ENCODE data around the gene MCAT.

Gene MCAT

DNA sequence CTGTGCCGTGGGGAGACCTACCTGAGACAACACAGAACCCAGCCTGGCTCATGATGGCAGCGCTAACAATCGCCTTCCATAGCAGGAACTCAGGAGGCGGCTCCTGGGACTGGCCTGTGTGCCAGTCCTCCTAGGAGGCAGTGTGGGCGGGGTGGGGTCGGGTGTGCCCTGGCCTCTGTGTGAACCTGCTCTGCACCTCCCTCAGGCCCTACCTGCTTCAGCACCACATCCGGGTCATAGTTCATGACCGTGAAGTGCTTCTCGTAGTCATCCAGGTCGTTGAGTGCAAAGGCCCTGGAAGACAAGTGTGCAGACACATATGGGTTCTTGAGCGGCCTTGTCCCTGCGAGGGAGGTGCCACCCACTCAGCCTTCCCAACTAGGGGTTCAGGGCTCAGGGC, 28.4 kb upstream of the MCAT start:
- no peak for DNase-seq

DNA sequence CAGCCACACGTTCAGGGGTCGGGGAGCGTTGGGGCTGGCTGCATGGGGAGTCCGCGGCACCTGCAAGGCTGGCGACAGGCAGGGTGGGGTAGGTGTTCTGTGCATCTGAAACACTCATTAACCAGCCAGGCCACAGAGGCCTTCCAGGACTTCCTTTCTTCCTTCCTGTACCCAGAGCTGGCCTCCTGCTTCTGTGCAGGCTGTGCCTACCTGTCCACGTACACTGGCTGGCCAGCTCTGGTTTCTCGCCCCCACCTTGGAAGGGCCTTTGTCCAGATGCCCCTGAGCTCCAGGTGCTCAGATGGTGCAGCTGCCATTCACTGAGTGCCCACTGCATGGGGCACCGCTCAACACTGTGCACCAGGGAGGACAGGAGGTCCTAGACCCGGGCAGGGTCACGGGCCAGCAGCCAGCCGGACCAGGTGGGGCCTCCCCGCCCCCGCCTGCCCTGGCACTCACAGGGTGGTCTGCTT, 27.9 kb upstream of the MCAT start:
- no peak for DNase-seq

DNA sequence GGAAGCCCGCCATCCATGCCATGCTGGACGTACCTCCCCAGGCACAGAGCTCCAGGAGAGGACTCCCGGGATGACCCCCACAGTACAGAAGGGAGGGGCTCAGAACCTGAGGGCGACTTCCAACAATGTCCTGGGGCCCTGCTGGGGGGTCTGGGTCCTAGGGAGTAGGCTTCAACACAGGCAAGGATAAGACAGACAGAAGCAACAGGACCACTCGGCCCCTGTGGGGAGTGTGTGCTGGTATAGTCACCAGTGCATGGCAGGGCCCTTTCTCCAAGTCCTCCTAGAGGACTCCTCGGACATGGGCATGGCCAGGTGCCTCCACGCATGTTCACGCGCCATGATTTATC, 26.9 kb upstream of the MCAT start:
- no peak for DNase-seq

DNA sequence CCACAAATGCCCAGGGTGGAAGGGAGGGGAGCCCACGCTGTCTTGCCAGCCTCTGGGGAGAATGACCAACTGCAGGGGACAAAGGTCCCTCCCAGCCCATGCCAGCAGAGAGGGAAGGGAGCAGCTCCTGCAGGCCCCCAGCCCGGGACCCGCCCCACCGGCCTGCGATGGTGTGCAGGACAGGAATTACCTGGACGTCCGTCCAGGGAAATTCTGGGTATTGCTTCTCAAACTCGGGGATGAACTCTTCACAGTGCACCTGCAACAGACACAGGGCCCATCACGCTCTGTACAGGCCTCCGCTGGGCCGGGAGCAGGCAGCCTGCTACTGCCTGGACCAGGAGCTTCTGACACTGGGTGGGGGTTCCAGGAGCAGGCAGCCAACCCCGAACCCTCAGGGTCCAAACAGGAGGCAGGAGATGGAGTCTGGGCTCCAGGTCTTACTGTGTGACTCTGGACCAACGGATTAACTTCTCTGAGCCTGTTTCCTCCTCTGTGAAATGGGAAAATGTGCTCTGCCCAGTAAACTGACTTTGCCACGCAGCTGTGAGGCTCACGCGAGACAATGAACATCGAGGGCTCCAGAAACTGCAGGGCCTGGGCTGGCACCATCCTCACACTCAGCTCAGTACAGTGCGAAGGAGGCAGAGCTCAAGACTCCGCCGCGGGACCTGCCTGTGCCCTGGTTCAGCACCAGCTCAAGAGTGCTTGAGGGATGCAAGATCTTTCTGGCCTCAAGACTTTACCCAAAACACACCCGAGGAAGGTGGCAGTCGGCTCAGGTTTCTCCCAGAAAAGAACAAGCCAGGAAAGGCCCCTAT, 26.3 kb upstream of the MCAT start:
- DNase-seq: no peak

DNA sequence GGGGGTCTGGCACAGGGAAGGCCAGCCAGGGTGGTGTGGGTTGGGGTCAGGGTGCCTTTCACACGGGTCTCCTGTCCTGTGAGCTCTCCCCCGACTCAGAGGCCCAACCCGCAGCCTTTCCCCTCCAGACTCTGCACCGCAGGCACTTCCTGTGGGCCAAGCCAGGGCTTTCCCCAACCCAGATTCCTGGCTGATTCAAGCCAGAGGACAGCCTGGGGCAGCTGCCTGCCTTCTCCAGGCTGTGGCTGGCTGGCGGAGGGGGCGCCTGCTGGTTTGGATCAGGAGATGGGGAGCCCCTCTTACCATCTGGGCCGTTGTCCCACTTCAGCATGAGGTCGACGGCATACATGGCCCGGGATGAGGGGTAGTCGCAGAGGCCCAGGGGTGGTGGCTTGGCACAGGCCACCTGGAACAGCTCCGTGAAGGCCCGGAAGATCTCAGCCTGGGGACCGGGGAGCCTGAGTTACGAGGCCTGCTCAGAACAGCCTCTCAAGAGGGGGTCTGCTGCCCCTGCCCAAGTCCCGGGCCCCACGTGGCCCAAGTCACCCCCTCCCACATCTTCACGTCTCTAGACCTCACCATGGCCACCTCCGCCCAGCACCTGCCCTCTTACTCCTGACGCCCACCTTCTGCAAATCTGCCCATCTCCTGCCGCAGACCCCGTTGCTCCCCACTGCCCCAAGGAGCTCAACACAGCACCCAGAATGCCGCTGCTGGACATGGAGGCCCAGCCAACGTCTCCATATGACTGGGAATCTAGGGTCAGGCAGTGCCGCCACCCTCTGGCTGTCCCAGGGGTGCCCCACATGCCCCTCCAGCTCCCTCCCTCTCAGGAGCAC, 25.5 kb upstream of the MCAT start:
- no peak for DNase-seq

DNA sequence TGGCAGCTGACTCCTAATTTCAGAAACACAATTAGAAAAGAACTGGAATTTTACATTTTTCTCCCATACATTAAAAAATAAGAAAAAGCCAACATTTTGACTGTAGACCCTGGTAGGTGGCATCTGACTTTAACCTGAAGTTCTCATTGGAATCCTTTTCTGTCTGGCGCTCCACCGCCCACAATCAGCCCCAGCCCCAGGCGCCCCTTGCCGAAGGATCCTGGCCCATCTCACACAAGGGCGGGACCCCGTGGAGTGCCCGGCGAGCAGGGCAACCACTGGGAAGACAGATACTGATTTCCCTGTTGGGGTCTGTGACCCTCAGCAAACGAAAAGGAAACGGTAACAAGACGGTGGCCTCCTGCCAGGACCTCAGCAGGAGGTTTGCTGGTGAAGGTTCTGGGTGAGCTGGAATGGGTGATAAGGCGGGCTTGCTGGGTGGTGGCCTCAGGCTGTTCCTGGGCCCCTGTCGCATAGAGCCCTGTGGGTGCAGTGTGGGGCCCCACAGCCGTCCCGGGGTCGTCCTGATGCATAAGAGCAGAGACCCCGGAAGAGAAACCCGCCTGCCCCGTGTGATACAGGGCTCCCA, 23.9 kb upstream of the MCAT start:
- no peak for DNase-seq

DNA sequence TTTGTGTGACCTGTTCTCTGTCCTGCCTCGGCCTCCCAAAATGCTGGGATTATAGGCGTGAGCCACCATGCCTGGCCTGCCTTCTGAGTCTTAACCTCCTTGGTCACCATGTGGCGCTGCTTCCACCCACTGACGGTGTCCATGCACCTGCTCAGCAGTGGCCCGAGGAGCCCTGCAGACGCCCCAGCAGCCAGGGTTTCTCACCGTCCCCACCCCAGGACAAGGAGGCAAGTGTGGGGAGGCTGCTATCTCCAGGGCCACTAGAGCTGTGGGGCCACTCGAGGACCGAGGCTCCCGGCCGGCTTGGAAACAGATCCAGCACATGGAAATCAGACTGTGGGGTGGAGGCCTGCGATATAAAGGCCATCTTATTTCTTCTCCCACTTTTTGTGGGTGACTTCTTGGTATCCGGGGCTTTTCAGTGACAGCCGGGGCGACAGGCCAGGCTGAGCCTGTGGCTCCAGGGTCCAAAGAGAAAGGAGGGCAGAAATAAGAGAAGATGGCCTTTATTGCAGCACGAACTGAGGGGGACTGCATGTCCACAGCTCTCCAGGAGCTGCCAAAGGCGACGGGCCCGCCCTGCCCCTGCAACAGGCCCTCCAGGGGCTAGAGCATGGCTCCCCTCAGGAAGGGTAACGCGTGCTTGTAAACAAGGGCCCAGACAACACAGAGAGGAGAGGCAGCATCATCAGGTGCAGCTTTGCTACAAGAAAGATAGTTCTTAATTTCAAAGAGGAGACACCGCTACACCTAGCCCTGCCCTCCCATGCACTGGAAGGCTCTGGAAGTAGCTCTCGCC, 23.1 kb upstream of the MCAT start:
- DNase-seq: no peak

DNA sequence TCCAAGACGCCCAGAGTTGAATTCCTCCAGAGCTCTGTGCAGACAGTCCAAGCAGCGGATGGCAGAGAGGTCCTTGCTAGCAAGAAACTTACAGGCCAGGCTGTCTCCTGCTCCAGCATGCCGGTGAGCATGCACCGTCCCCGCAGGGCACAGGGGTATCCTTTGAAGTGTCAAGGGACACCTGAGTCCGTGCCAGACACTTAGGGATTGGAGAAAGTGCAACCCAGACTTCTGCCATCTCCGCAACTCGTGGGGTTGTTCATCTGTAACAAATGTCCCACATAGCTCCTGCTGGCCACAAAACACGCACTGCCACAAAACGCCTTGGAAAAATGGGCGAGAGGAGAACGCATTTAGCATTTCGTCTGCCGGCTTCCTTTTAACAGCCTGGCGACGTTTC, 21.4 kb upstream of the MCAT start:
- no peak for DNase-seq

DNA sequence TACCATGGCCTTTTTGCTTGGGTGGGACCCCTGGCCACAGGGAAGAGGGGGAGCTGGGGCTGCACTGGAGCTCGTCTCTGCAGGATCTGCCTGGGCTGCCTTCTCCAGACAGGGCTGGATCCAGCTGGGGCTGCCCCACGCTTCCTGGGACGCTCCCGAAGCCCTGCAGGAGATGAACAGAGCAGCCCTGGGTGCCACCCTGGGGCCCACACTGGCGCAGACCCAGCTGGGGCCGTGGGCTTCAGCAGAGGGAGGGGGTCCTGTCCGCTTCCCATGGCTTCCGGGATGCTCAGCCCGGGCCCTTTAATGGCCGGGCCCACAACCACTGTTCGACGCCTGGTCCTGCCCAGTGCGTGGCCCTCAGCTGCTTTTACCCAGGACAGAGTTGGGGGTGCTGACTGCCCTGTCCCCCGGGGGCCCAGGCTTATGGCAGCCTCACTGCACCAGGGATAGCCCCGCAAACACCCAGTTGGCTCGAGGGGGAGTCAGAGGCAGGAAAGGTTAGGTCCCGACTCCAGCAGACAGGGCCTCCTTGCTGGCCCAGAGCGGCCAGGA, 20.1 kb upstream of the MCAT start:
- no peak for DNase-seq

DNA sequence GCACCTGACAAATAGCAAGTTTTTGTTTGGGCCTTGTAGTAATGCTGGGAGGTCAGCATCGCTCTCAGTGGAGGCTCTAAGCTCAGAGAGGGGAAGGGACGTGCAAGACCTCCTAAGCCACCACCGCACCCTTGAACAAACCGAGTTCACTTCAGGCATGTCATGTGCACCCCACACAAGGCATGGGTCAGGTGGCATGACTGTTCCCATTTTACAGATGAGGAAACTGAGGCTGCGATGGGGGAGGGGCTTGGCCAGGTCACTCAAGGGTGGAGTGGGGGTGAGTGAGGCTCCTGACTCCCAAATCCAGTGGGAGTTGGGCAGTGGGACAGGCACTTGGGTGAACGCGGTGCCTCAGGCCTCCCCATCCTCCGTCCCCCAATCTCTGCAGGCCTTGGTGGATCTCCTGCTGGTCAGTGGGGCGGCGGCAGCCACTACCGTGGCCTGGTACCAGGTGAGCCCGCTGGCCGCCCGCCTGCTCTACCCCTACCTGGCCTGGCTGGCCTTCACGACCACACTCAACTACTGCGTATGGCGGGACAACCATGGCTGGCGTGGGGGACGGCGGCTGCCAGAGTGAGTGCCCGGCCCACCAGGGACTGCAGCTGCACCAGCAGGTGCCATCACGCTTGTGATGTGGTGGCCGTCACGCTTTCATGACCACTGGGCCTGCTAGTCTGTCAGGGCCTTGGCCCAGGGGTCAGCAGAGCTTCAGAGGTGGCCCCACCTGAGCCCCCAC, 19.4 kb upstream of the MCAT start:
- no peak for DNase-seq

DNA sequence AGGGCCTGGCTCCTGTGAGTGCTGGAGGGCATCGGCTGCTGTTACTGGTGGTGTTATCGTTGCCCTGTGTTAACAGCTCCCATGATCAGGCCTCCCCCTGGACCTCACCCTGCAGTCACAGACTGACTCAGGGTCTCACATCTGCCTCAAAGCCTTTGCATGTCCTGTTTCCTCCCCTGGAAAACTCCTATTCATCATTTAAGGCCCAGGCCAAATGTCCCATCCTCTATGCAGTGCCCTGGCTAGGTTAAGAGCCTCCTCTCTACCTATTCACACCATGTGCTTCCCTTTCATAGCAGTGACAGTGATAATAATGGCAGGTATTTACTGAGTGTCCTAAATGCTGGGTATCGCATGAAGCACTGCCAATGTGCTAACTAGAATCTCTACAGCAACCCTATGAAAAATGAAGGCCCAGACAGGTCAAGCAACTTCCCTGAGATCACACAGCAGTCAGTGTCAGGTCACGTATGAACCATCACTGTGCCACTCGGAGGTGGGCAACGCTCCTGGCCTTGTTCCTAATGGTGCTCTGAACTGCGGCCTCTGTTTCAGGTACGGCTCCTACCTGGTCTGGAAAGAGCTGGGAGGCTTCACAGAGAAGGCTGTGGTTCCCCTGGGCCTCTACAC, 17.4 kb upstream of the MCAT start:
- DNase-seq: no peak

DNA sequence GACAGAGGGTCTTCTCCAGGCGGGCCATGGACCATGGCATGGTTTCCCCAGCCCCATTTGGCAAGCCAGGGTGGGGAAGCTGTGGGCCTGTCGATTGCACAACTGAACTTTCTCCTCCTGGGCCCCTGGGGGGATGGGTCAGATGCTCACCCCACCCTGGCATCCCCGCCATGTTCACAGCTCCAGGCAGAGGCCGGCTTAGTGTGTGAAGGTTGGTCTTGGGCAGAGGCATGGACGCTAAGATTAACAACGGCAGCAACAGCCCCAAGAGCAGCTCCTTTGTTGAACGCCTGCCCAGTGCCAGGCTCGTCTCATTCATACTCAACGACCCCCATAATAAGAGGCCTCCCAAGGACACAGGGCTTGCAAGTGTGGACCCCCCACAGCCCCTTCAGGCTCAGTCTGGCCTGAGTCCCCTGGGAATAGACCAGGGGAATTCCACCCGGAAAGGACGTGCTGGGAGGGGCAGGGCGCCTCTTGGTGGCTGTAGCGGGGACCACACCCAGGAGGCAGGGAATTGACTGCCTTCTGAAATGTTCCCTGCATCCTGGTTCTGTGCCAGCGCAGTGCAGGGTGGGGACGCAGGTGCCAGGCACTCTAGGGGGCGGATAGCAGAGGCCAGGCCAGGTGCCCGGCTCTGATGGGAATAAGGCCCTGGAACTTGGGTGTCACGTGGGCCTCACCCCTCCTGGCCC, 16.4 kb upstream of the MCAT start:
- no peak for DNase-seq

DNA sequence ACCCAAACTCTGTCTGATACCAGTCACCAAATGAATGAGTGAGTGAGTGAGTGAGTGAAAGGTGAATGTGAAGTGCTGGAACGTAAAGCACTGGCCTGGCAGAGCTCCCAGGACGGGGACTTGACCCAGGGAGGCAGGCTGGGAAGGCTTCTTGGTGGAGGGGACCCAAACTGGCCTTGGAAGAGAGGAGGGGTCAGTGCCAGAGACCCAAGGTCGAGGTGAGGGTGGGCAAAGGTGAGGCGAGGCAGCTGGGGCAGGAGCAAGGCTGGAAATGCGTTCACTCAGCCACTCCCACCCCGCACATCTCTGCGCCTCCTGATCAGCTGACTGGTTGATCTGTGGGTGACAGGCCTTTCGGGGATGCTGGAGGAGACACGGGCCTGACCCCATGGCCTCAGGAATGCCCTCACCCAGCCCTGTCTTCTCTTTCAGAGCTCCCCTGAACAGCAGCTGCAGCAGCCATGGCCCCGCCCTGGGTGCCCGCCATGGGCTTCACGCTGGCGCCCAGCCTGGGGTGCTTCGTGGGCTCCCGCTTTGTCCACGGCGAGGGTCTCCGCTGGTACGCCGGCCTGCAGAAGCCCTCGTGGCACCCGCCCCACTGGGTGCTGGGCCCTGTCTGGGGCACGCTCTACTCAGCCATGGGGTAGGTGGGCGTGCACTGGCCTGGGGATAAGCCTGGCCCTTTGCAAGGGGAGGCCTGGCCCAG, 15.7 kb upstream of the MCAT start:
- no peak for DNase-seq

DNA sequence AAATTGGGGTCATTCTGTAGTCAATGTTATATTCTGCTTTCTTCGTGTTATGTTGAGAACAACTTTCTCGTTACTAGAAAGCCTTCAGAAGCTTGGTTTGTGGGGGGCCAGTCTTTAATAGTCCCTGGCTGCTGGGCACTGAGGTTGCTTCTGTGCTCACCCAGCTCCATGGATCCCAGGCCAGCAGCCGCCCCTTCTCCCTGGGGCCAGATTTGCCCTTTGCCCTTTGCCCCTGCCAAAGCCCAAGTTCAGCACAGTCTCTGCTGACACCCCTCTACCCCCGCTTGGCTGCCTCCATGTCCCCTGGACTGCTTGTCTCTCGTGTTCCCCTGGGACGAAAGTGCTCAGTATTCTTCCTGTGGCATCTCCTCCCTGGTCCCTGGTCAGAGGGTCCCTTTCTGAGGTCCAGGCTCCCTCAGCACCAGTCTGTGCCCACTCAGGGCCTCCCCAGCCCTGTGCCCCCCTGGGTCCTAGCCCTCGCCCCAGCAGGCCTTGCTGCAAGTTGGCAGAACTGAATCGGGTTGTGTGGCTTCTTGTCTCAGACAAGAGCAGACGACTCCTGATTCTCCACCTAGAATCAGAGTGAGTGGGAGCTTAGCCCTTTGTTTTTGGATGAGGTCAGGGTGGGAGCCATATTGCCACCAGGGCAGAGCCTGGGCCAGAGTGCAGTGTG, 14.8 kb upstream of the MCAT start:
- no peak for DNase-seq

DNA sequence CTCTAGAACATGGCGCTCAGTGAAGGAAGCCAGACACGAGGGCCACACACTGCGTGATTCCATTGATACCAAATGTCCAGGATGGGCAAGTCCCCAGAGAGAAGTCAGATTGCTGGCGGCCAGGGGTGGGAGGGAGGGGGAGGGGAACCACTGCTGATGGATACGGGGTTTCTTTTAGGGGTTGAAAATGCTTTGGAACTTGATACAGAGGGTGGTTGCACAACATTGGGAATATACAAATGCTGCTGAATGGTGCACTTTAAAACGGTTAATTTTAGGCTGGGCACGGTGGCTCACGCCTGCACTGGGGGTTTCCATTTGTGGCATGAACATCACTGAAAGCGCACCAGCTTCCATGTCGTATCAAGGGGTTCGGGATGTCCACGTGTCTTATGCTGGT, 13.2 kb upstream of the MCAT start:
- no peak for DNase-seq

DNA sequence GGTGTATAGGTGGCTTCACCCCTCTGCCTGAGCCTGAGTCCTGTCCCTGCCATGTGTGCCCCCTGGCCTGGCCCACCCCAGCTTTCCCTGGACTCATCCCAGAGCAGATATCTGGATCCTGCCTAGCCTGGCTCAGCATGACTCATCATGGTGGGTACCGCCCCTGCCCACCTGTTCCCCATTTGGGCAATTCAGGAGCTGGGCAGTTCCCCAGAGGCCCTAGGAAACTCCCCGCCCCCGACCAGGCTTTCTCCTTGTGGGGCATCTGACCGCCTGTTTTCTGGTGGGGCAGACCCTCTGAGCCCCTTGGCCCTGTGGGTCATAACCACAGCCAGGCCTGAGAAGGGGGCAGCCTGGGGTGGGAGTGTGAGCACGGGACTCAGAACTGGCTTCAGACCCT, 12.6 kb upstream of the MCAT start:
- no peak for DNase-seq

DNA sequence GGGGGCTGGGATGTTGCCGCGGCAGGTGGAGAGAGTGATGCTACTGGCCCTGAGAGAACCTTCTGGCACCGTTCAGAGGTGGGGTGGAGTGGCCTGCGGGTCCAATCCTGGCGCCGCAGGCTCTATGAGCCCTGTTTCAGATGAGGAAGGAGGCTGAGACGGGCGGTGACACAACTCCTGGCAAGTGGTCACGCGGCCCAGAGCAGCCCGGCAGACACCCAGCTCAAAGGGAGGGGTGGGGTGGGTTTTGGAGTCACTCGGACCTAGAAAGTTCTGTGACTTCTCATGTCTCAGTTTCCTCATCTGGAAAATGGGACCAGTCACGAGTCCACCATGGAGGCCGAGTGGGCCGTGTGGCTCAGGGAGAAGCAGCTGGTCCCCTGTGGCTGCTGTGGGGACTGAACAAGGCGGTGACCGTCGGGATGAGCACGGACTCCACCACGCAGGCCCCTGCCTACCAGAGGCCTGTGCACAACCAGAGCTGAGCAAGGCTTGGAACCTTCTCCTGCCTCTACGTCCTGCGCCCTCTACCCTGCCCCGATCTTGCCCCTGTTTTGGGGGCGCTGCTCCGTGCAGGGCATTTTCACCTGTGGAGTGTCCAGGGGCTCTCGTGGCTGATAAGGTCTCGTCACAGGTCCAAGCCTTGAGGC, 11.8 kb upstream of the MCAT start:
- DNase-seq: no peak

DNA sequence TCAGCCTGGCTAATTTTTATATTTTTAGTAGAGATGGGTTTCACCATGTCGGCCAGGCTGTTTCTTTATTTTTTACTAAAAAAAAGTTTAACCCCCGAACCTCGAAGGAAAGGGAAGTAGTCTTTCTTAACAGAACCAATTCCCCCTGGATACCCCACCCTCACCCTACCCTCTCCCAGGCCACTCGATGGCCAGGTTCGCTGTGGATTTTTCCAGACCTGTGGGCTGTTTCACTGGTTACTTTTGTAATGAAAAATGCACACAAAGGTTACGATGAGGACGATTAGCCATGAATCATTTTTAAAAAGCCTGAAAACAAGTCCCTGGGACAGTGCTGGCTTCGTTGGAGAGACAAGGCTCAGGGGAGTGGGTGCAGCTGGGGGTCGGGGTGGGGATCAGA, 10.7 kb upstream of the MCAT start:
- no peak for DNase-seq

Measured in activated naive CD4-positive, alpha-beta T cell (primary cell).